Activated naive CD4-positive, alpha-beta T cell treated with anti-CD3 and anti-CD28 coated beads, Interleukin-2, amount 50 U/mL, for 24 hours (primary cell): ENCODE results near the gene RNF187.

Source experiments
- H3K27ac Mint-ChIP-seq: one replicate; pipeline ENCODE4 v1.8.0; 2021; ENCODE audit warnings: mild to moderate bottlenecking, mixed read lengths
- H3K27me3 Mint-ChIP-seq: one replicate; pipeline ENCODE4 v1.8.0; 2021; ENCODE audit warnings: mixed read lengths
- H3K36me3 Mint-ChIP-seq: one replicate; pipeline ENCODE4 v1.8.0; 2021; ENCODE audit warnings: mixed read lengths
- H3K4me1 Mint-ChIP-seq: one replicate; pipeline ENCODE4 v1.8.0; 2021; ENCODE audit warnings: mixed read lengths
- H3K4me3 Mint-ChIP-seq: one replicate; pipeline ENCODE4 v1.8.0; 2021; ENCODE audit warnings: mild to moderate bottlenecking, mixed read lengths
- H3K9me3 Mint-ChIP-seq: one replicate; pipeline ENCODE4 v1.8.0; 2021; ENCODE audit warnings: mixed read lengths

RNF187 gene

GRCh38 chr1:228530951-228531731, 44.0 kb downstream of the RNF187 start:
- H3K4me1 Mint-ChIP-seq: no peaks in the 10 kb centered on the region
- peaks cover 1% of the 10 kb centered on the region for H3K36me3 Mint-ChIP-seq
- no peak overlapping the region for H3K27ac Mint-ChIP-seq
- peaks cover 5% of the 10 kb centered on the region for H3K9me3 Mint-ChIP-seq
- H3K27me3 Mint-ChIP-seq: peaks cover 55% of the 10 kb centered on the region
- no peak overlapping the region for H3K4me3 Mint-ChIP-seq

GRCh38 chr1:228538831-228539230, 51.6 kb downstream of the RNF187 start:
- Mint-ChIP-seq H3K4me1 (no peaks in the 10 kb centered on the region), H3K4me3 (no peak overlapping the region), H3K27ac (no peak overlapping the region), H3K36me3 (peaks cover 1% of the 10 kb centered on the region), H3K27me3 (peaks cover 52% of the 10 kb centered on the region), H3K9me3 (peaks cover 5% of the 10 kb centered on the region)

GRCh38 chr1:228540161-228540917, 53.2 kb downstream of the RNF187 start:
- Mint-ChIP-seq H3K4me3 (no peak overlapping the region), H3K36me3 (peaks cover 1% of the 10 kb centered on the region), H3K4me1 (no peaks in the 10 kb centered on the region), H3K27me3 (peaks cover 47% of the 10 kb centered on the region), H3K9me3 (peaks cover 5% of the 10 kb centered on the region), H3K27ac (no peak overlapping the region)

GRCh38 chr1:228541725-228542124, 54.5 kb downstream of the RNF187 start:
- H3K4me1 Mint-ChIP-seq: no peaks in the 10 kb centered on the region
- H3K27me3 Mint-ChIP-seq: peaks cover 43% of the 10 kb centered on the region
- no peak overlapping the region for H3K27ac Mint-ChIP-seq
- no peaks in the 10 kb centered on the region for H3K36me3 Mint-ChIP-seq
- no peak overlapping the region for H3K4me3 Mint-ChIP-seq
- H3K9me3 Mint-ChIP-seq: no peaks in the 10 kb centered on the region

GRCh38 chr1:228542376-228542775, 55.2 kb downstream of the RNF187 start:
- H3K27me3 Mint-ChIP-seq: peaks cover 49% of the 10 kb centered on the region
- H3K9me3 Mint-ChIP-seq: no peaks in the 10 kb centered on the region
- no peak overlapping the region for H3K4me3 Mint-ChIP-seq
- no peaks in the 10 kb centered on the region for H3K4me1 Mint-ChIP-seq
- H3K36me3 Mint-ChIP-seq: no peaks in the 10 kb centered on the region
- H3K27ac Mint-ChIP-seq: no peak overlapping the region

GRCh38 chr1:228542981-228543380, 55.8 kb downstream of the RNF187 start:
- Mint-ChIP-seq H3K4me1 (no peaks in the 10 kb centered on the region), H3K27me3 (peaks cover 53% of the 10 kb centered on the region), H3K27ac (no peak overlapping the region), H3K36me3 (no peaks in the 10 kb centered on the region), H3K9me3 (no peaks in the 10 kb centered on the region), H3K4me3 (no peak overlapping the region)

- Mint-ChIP-seq H3K27ac (no peak overlapping the region), H3K27me3 (peaks cover 50% of the 10 kb centered on the region), H3K36me3 (no peaks in the 10 kb centered on the region), H3K9me3 (no peaks in the 10 kb centered on the region), H3K4me3 (no peak overlapping the region), H3K4me1 (no peaks in the 10 kb centered on the region)
Measured at GRCh38 chr1:228543396-228543795, 56.2 kb downstream of the RNF187 start.

GRCh38 chr1:228544021-228544850, 57.1 kb downstream of the RNF187 start:
- Mint-ChIP-seq H3K9me3 (no peaks in the 10 kb centered on the region), H3K27ac (no peak overlapping the region), H3K4me1 (no peaks in the 10 kb centered on the region)

GRCh38 chr1:228544921-228545591, 57.9 kb downstream of the RNF187 start:
- H3K4me1 Mint-ChIP-seq: no peaks in the 10 kb centered on the region
- H3K4me3 Mint-ChIP-seq: no peak overlapping the region
- H3K36me3 Mint-ChIP-seq: no peaks in the 10 kb centered on the region
- H3K27ac Mint-ChIP-seq: no peak overlapping the region
- peaks cover 46% of the 10 kb centered on the region for H3K27me3 Mint-ChIP-seq
- no peaks in the 10 kb centered on the region for H3K9me3 Mint-ChIP-seq

More at GRCh38 chr1:228544021-228544850, 57.1 kb downstream of the RNF187 start:
- Mint-ChIP-seq H3K27me3 (peaks cover 45% of the 10 kb centered on the region), H3K36me3 (no peaks in the 10 kb centered on the region), H3K4me3 (no peak overlapping the region)
